Astrocyte (in vitro differentiated cells and primary cell): ENCODE measurements around the gene CD300LF. TPM values are rescaled to one million over a fixed set of nuclear protein-coding genes. Genes with fewer than 3 reads are reported as not detected.

Experiments
- DNase-seq: peaks from one replicate; pipeline ENCODE4 v3.0.0-alpha.2; 2010; ENCODE audit warnings: low read depth
- FAIRE-seq: peaks from 2 replicates; lab custom pipeline; 2011; peaks lifted over from hg19 to GRCh38; lab: Jason Lieb, UNC
- H2AFZ ChIP-seq: 2 replicates; pipeline ENCODE4 v1.6.0; 2012; ENCODE audit warnings: low read depth, low read length, inconsistent platforms
- H3K27ac ChIP-seq: 2 replicates; pipeline ENCODE4 v1.5.1; 2011; ENCODE audit warnings: low read depth, low read length, inconsistent platforms
- H3K27me3 ChIP-seq: 2 replicates; pipeline ENCODE4 v1.6.0; 2011; ENCODE audit warnings: low read length, inconsistent platforms; ENCODE audit not compliant: insufficient read depth
- H3K36me3 ChIP-seq: 2 replicates; pipeline ENCODE4 v1.5.1; 2011; ENCODE audit warnings: low read length, inconsistent platforms; ENCODE audit not compliant: insufficient read depth
- H3K4me1 ChIP-seq: 2 replicates; pipeline ENCODE4 v1.5.1; 2011; ENCODE audit warnings: low read length, inconsistent platforms; ENCODE audit not compliant: insufficient read depth
- H3K4me2 ChIP-seq: 2 replicates; pipeline ENCODE4 v1.6.0; 2012; ENCODE audit warnings: low read length, inconsistent platforms
- H3K4me3 ChIP-seq: 2 replicates; pipeline ENCODE4 v1.5.1; 2011; ENCODE audit warnings: low read depth, mild to moderate bottlenecking, low read length, inconsistent platforms; ENCODE audit not compliant: insufficient read depth
- H3K79me2 ChIP-seq: 2 replicates; pipeline ENCODE4 v1.6.0; 2012; ENCODE audit warnings: mild to moderate bottlenecking, low read length, inconsistent platforms; ENCODE audit not compliant: insufficient read depth
- H3K9ac ChIP-seq: 2 replicates; pipeline ENCODE4 v1.6.0; 2012; ENCODE audit warnings: mild to moderate bottlenecking, low read length, inconsistent platforms
- H3K9me3 ChIP-seq: 2 replicates; pipeline ENCODE4 v1.5.1; 2012; ENCODE audit warnings: low read depth, mild to moderate bottlenecking, low read length, inconsistent platforms; ENCODE audit not compliant: insufficient read depth
- H4K20me1 ChIP-seq: 2 replicates; pipeline ENCODE4 v1.6.0; 2012; ENCODE audit warnings: low read length, inconsistent platforms; ENCODE audit not compliant: insufficient read depth
- H3K27ac Mint-ChIP-seq: one replicate; pipeline ENCODE4 v1.8.0; 2021; ENCODE audit warnings: mild to moderate bottlenecking, mixed read lengths; ENCODE audit not compliant: unreplicated experiment
- H3K27me3 Mint-ChIP-seq: one replicate; pipeline ENCODE4 v1.8.0; 2021; ENCODE audit warnings: low read depth, mixed read lengths; ENCODE audit not compliant: unreplicated experiment
- H3K36me3 Mint-ChIP-seq: one replicate; pipeline ENCODE4 v1.8.0; 2021; ENCODE audit warnings: low read depth, mixed read lengths; ENCODE audit not compliant: unreplicated experiment
- H3K4me1 Mint-ChIP-seq: one replicate; pipeline ENCODE4 v1.8.0; 2021; ENCODE audit warnings: low read depth, mixed read lengths; ENCODE audit not compliant: unreplicated experiment
- H3K4me3 Mint-ChIP-seq: one replicate; pipeline ENCODE4 v1.8.0; 2021; ENCODE audit warnings: mild to moderate bottlenecking, moderate library complexity, mixed read lengths; ENCODE audit not compliant: unreplicated experiment
- H3K9me3 Mint-ChIP-seq: one replicate; pipeline ENCODE4 v1.8.0; 2021; ENCODE audit warnings: mild to moderate bottlenecking, mixed read lengths; ENCODE audit not compliant: unreplicated experiment
- EZH2 ChIP-seq: IDR thresholded peaks from 2 replicates; pipeline ENCODE4 v1.6.1; 2012; ENCODE audit warnings: mild to moderate bottlenecking, low read length, inconsistent platforms; ENCODE audit not compliant: insufficient read depth
- total RNA-seq: library from RNA; stranded (reverse); gene quantifications from 2 replicates; pipeline ENCODE4 v1.2.1, GENCODE V29; 2021
- TF ChIP-seq, protein P1 (sequence below): IDR thresholded peaks from 2 replicates; pipeline ENCODE4 v1.5.1; 2011; ENCODE audit warnings: low read depth, mild to moderate bottlenecking, inconsistent platforms, low read length, moderate library complexity; ENCODE audit not compliant: insufficient read depth

The CD300LF gene
- total RNA-seq, 1 donor from 2014 or later = not detected

DNA sequence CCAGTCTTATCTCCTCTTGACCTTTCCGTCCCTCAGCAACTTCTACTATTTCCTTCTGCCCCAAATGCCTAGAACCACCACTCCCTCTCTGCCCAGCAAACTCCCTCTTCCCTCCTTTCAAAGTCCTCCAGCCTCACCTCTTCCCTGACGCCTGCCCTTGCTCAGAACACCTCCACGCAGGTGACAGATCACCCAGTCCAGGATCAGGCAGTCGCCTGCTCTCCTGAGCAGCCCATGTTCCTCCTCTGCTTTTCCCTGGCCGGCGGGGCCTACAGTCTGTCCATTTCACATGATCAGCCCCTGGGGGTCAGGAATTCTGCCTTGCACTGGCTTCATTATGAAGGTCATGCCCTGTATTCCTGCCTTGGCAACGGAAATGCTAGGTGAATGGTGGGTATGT, 422 bp downstream of the CD300LF start:
- H4K20me1 ChIP-seq = no peaks in the 10 kb centered on the region
- no peaks in the 10 kb centered on the region for H3K36me3 ChIP-seq
- Mint-ChIP-seq H3K4me1 (peaks cover 7% of the 10 kb centered on the region), H3K27me3 (peaks cover 43% of the 10 kb centered on the region), H3K27ac (no peak overlapping the region), H3K36me3 (no peaks in the 10 kb centered on the region), H3K4me3 (no peak overlapping the region), H3K9me3 (no peaks in the 10 kb centered on the region)
- no peaks in the 10 kb centered on the region for H3K9me3 ChIP-seq
- no peaks in the 10 kb centered on the region for H3K79me2 ChIP-seq
- no peak overlapping the region for H3K4me3 ChIP-seq
- no peak overlapping the region for H3K9ac ChIP-seq
- no peak for FAIRE-seq
- H3K27me3 ChIP-seq = no peaks in the 10 kb centered on the region
- no peak overlapping the region for H2AFZ ChIP-seq
- H3K27ac ChIP-seq = no peak overlapping the region
- DNase-seq = no peak
- no peak overlapping the region for H3K4me2 ChIP-seq
- TF ChIP-seq EZH2 = no peak
- TF ChIP-seq, protein P1, sequence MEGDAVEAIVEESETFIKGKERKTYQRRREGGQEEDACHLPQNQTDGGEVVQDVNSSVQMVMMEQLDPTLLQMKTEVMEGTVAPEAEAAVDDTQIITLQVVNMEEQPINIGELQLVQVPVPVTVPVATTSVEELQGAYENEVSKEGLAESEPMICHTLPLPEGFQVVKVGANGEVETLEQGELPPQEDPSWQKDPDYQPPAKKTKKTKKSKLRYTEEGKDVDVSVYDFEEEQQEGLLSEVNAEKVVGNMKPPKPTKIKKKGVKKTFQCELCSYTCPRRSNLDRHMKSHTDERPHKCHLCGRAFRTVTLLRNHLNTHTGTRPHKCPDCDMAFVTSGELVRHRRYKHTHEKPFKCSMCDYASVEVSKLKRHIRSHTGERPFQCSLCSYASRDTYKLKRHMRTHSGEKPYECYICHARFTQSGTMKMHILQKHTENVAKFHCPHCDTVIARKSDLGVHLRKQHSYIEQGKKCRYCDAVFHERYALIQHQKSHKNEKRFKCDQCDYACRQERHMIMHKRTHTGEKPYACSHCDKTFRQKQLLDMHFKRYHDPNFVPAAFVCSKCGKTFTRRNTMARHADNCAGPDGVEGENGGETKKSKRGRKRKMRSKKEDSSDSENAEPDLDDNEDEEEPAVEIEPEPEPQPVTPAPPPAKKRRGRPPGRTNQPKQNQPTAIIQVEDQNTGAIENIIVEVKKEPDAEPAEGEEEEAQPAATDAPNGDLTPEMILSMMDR = no peak
- peaks cover 4% of the 10 kb centered on the region for H3K4me1 ChIP-seq

- Histone ChIP-seq H3K79me2 (no peaks in the 10 kb centered on the region), H3K4me2 (no peak overlapping the region), H3K4me1 (peaks cover 4% of the 10 kb centered on the region), H4K20me1 (no peaks in the 10 kb centered on the region), H3K9ac (no peak overlapping the region), H2AFZ (no peak overlapping the region), H3K9me3 (no peaks in the 10 kb centered on the region), H3K4me3 (no peak overlapping the region), H3K36me3 (no peaks in the 10 kb centered on the region), H3K27me3 (no peaks in the 10 kb centered on the region), H3K27ac (no peak overlapping the region)
- Mint-ChIP-seq H3K36me3 (no peaks in the 10 kb centered on the region), H3K4me3 (no peak overlapping the region), H3K9me3 (peaks cover 3% of the 10 kb centered on the region), H3K27ac (no peak overlapping the region), H3K4me1 (peaks cover 7% of the 10 kb centered on the region), H3K27me3 (peaks cover 44% of the 10 kb centered on the region)
- DNase-seq (no peak), FAIRE-seq (no peak)
- no peak for TF ChIP-seq EZH2
Observed at GRCh38 chr17:74711058-74711824, 1.5 kb downstream of the CD300LF start.

DNA sequence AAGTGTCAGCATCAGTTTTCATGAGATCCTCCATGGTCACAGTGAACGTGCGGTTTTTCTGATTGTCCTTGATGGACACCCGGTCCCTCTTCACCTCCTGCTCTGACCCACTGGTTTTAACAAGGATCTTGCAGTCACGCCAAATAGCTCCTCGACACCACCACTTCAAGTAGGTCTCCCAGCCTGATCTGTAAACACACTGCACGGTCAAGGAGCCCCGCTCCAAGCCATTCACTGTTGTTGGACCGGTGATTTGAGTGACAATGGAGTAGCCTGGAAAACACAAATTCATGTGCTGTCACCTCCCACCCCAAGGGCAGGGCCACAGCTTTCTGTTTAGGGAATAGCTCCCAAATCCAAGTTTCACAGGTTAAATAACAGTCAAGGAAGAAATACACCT, 8.2 kb downstream of the CD300LF start:
- Histone ChIP-seq H3K4me2 (no peak overlapping the region), H3K4me3 (no peak overlapping the region), H3K9ac (no peak overlapping the region), H4K20me1 (no peaks in the 10 kb centered on the region), H3K27me3 (no peaks in the 10 kb centered on the region), H3K79me2 (no peaks in the 10 kb centered on the region), H2AFZ (no peak overlapping the region), H3K4me1 (no peaks in the 10 kb centered on the region), H3K27ac (no peak overlapping the region), H3K9me3 (no peaks in the 10 kb centered on the region), H3K36me3 (no peaks in the 10 kb centered on the region)
- H3K27me3 Mint-ChIP-seq = peaks cover 51% of the 10 kb centered on the region
- H3K4me1 Mint-ChIP-seq = no peaks in the 10 kb centered on the region
- no peak overlapping the region for H3K27ac Mint-ChIP-seq
- FAIRE-seq (no peak), DNase-seq (no peak)
- H3K36me3 Mint-ChIP-seq = no peaks in the 10 kb centered on the region
- H3K4me3 Mint-ChIP-seq = no peak overlapping the region
- TF ChIP-seq EZH2 = no peak
- TF ChIP-seq, protein P1 = no peak
- peaks cover 11% of the 10 kb centered on the region for H3K9me3 Mint-ChIP-seq
